HG03175 (cell line): ENCODE data around the gene CHRM5.
"Not testable (repeated sequence)": the region's sequence is repeated elsewhere in the genome, so short reads cannot be mapped to it uniquely, and the experiment has no call there.

Experiments used
- ATAC-seq: cut with Tn5 transposase; IDR thresholded peaks from one replicate; pipeline ENCODE4 v1.9.1; 2021; ENCODE audit warnings: mild to moderate bottlenecking, moderate library complexity; ENCODE audit not compliant: unreplicated experiment

CHRM5 gene

DNA sequence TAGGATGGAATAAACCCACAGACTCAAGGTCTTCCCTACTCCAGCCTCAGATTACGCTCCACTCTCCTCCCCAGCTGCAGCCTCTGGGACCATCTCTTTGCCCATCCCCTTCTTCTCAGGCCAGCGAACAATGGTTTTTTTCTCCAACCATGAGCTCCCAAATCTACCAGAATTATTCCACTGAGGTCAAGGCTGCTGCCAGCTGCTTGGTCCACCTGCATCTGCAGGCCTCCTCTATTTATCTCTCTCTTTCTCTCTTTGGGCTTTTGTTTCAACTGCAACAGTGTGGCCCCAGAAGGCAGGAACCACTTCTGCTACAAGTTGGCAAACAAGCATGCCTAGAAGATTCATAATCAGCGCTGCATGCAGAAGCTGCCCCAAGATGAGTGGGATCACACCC, 19.1 kb downstream of the CHRM5 start:
- ATAC-seq, result no peak

DNA sequence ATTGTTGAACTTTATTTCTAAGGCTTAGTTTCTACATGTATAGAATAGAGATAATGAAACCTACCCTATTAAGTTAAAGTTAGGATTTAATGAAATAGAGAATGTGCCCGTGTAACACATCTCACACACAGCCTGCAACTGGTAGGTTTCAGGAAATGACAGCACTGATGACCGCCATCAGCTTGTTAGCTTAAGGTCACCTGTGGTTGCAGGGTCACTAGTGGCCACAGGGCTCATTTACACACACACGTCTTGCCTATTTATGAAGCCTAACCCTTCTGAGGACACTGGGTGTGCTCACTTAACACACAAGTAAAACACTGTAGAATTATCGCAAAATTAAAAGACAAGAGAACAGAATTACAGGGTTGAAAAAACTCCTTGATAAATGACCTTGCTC, 20.1 kb downstream of the CHRM5 start:
- no peak for ATAC-seq

DNA sequence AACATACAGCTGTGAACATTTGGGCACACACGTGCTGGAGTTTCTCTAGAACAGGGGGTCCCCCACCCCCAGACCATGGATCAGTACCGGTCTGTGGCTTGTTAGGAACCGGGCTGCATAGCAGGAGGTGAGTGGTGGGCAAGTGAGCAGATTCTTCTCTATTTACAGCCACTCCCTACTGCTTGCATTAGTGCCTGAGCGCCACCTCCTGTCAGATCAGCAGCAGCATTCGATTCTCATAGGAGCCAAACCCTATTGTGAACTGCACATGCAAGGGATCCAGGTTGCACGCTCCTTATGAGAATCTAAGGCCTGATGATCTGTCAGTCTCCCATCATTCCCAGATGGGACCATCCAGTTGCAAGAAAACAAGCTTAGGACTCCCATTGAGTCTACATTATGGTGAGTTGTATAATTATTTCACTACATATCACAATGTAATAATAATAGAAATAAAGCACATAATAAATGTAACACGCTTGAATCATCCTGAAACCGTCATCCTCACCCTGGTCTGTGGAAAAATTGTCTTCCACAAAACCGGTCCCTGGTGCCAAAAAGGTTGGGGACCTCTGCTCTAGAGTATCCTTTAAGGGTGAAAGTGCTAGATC, 25.8 kb downstream of the CHRM5 start:
- ATAC-seq, result no peak

DNA sequence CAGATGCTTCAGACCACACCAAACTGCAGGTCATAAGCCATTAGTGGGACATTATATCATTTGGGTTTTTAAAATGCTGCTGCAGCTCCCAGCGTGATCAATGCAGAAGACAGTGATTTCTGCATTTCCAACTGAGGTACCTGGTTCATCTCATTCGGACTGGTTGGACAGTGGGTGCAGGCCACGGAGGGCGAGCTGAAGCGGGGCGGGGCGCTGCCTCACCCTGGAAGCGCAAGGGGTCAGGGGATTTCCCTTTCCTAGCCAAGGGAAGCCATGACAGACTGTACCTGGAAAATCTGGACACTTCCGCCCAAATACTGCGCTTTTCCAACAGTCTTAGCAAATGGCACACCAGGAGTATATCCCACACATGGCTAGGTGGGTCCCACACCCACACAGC, 27.4 kb downstream of the CHRM5 start:
- not testable (repeated sequence) for ATAC-seq

DNA sequence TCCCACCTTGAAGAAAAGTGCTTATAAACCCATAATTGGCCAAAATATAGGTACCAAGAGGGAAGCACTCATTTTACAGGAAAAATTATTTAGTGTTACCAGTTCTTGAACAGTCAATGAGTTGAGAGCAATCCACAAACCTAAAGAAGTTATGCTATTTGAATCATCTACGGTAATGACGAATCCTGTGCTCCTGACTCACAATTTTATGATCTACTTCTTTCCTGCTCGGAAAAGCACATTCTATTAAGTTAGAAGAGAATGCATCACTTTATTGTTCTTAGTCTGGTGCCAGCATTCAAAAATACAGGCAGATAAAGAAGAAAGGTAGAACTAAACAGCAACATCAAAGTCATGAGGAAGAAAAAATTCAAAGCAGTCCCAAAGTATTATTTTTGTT, 33.2 kb downstream of the CHRM5 start:
- no peak for ATAC-seq

DNA sequence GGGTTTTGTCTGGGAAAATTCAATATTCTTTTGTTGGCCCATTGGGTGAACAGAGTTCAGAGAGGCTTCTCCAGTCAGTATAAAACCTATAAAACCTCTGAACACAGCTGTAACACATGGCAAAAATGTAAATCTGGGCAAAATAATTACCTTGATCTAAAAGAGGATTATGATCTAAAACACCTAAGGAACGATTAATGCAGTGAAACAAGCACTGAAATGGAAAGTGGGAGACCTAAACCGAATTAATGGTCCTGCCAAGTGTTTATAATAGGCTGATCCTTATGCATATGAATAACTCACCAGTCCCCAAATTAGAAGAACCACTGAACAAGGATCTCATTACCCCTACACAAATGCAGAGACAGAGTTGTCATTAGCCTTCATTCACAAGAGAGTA, 38.1 kb downstream of the CHRM5 start:
- ATAC-seq, result no peak

DNA sequence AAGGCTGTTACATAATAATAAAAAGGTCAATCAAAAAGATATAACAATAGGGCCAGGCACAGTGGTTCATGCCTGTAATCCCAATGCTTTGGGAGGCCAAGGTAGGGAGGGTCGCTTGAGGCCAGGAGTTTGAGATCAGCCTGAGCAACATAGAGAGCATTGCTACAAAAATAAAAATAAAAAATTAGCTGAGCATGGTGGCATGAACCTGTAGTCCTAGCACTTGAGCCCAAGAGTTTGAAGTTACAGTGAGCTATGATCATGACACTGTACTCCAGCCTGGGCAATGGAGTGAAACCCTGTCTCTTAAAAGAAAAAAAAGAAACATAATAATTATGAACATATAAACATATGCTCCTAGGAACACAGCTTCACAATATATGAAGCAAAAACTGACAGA, 41.4 kb downstream of the CHRM5 start:
- no peak for ATAC-seq

DNA sequence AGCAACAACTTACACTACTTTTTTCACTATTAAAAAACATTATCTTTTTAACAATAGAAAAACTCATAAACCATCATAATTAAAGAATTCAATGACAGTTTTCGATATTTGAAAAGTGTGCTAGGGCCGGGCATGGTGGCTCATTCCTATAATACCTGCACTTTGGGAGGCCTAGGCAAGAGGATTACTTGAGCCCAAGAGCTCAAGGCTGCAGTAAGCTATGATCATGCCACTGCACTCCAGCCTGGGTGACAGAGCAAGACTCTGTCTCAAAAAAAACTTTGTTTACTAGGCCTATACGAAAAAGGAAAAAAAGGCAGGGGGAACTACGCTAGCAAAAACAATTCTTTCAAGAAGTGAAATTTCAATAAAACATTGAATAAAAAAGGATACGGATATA, 42.6 kb downstream of the CHRM5 start:
- ATAC-seq, result no peak

DNA sequence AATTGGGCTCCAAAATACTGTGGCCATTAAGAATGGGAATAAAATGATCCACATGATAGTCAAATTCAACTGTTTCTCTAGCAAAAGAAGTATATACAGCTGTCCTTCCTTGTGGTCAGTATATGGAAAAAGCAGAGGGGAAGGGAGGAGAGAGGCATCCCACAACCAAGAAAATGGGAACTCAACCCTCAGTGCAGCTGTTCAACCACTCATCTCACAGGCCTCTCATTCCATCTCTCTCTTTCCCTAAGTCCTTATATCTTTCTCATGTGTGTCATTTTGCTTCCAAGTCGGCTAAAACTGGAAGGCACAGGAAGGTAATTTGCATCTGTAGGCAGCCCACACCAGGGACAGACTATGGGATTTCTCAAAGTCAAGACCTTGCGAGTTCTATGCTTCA, 43.2 kb downstream of the CHRM5 start:
- ATAC-seq, result no peak

DNA sequence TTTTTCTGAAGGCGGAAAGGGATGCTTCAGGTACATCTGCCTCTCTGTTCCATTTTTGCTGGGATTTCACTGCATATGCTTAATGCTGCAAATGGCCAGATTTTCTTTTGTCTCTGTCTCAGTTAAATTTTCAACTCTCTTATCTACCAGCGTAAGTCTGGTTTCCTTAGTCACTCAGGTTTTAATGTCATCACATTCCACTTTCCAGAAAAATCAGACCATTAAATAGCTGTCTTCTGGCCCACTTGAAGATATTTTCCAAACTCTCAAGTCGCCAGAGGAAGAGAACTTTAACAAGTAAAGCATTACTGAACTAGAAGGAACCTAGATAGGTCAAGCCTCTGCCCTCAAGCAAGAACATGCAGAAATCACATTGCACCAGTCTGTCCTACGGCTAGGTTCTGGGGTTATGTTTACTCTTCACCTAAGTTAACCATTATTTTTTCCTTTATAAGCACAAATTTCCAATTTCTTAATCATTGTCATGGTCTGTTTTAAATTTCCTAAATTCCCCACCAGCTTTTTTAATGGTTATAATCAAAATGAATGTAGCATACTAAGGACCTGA, 44.2 kb downstream of the CHRM5 start:
- no peak for ATAC-seq

DNA sequence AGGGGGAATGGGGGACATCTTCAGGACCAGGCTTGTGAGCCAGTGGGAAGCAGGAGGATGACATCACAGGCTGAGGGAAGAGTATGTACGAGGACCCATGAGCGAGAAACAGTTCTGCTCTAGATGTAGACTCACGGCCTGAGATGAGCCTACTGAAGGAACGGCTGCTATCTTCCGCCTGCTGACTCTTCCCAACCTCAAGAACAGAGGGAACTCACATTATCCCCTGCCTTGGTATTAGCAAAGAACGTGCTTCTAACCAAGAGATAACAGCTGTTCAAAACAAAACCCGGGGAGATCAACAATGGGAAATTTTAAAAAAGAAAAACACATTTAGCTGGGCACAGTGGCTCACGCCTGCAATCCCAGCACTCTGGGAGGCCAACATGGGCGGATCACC, 45.4 kb downstream of the CHRM5 start:
- no peak for ATAC-seq

DNA sequence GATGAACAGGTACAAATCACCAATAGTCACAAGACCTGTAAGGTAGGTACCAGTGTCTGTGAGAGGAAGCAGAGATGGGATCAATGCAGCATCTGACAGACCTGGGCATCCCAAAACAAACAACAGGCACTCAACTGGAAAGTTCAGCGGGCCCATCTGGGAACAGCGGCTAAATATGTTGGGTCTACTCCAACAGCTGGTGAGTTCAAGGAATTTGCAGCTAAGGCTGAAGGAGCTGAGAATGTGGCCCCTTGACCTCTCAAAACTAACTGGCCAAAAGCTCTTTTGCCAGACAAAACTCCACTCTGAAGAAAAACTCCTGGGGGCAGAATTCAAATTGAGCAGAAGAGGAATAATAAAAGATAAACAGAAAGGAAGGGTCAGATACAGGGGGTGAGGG, 46.3 kb downstream of the CHRM5 start:
- ATAC-seq, result no peak

DNA sequence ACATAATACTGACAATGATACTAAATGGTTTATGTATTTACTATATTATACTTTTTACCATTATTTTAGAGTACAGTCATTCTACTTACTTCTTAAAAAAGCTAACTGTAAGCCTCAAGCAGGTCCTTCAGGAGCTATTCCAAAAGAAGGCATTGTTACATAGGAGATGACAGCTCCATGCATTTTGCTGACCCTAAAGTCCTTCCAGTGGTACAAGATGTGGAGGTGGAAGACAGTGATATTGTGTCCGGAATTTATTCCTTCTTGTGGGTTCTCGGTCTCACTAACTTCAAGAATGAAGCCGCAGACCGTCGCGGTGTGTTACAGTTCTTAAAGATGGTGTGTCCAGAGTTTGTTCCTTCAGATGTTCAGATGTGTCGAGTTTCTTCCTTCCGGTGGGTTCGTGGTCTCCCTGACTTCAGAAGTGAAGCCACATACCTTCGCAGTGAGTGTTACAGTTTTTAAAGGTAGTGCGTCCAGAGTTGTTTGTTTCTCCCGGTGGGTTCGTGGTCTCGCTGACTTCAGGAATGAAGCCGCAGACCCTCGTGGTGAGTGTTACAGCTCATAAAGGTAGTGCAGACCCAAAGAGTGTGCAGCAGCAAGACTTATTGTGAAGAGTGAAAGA, 49.8 kb downstream of the CHRM5 start:
- no peak for ATAC-seq

DNA sequence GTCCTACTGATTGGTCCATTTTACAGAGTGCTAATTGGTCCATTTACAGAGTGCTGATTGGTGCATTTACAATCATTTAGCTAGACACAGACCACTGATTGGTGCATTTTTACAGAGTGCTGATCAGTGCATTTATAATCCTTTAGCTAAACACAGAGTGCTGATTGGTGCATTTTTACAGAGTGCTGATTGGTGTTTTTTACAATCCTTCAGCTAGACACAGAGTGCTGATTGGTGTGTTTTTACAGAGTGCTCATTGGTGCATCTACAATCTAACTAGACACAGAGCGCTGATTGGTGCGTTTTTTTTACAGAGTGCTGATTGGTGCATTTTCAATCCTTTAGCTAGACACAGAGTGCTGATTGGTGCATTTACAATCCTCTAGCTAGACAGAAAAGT, 50.4 kb downstream of the CHRM5 start:
- not testable (repeated sequence) for ATAC-seq

DNA sequence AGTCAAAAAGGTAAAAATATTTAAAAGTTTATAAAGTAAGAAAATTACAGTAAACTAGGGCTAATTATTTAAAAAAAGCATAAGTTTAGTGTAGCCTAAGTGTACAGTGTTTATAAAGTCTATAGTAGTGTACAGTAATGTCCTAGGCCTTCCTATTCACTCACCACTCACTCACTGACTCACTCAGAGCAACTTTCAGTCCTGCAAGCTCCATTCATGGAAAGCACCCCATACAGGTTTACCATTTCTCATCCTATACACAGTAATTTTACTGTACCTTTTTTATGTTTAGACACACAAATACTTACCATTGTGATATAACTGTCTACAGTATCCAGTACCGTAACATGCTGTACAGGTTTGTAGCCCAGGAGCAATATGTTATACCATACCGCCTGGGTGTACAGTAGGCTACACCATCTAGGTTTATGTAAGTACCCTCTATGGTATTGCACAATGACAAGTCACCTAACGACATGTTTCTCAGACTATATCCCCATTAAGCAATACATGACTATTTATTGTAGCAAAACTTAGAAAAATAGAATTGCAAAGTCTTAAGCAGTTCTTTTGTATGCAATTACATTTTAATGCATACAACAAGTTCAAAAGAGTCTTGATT, 51.2 kb downstream of the CHRM5 start:
- no peak for ATAC-seq

DNA sequence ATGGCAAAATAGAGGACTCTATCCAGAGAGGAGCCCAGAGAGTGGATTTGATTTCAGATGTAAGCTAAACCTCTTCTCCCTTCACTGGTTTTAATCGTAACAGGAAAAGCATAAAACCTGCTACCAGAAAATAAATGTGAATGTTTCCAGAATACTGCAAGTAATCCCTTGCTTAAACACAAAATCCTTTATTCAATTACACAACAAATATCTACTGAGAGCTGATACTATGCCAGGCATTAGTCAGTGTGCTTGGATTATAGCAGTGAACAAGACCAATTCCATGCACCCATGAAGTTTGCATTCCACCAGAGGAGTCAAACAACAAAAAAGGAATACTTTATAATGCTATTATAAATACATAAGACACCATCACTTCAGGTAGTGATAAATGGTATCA, 55.6 kb downstream of the CHRM5 start:
- no peak for ATAC-seq

DNA sequence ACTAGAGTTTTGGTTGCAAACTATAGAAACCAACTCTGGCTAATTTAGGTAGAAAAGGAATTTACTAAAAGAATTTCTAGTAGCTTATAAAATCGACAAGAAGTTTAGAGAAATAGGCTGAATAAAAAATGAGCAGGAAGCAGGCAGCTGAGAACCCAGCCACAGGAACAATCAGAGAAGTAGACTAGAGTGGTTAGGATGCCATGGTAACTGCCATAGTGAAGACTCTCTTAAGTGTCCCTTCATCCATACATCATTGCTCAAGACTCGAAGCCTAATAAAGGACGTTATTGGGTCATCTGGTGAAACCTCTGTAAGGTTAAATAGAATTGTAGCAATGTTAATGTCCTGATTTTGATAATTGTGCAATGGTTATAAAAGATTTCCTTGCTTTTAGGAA, 57.0 kb downstream of the CHRM5 start:
- no peak for ATAC-seq

DNA sequence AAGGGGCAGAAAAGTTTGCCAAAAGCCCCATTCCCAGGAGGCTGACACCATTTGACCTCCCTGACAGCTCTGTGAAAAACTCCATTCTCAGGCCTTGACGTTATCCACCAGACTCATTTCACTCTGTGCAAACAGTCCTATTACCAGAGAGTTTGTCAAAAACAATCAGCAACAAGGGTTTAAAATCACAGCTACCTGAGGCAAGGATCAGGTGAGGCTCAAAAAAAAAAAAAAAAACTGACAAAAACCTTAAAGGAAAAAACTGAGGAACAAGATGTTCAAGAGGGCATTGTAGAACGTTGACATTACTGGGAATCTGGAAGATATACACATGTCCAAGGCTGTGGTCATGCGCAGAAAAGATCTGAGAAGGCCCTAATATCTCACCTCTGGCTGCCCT, 59.3 kb downstream of the CHRM5 start:
- ATAC-seq, result no peak

DNA sequence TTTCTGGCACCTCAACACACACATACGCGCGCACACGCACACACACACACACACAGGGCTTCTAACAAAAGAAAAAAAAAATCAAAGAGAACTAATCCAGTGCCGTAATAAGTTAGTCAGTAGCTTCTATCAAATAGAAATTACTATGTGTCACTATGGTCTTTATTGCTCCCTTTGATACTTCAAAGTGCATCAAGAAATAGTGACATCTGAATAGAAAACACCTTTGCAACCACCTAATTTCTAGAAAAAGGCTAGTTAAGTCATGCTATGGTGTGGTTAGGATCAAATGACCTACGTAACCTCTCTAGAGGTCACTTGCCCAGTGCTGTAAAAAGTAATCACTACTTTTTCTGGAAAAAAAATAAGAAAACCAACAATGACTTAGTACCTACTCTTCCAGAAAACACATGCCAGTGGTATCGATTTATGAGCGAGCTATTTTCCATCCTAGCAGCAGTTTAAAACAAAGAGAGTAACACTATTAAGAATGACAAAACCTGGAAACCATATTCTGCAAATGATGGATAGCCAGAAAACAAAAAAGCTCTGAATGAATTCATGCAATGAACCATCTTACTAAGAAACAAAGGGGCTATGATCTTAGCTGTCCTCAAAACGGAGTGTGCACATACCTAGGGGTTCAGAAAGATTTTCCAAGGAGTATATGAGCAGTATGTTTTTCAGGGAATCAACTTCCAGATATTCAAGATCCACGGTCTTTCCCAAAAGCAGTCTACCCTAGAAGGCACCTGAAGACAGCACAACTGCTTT, 63.9 kb downstream of the CHRM5 start:
- no peak for ATAC-seq

DNA sequence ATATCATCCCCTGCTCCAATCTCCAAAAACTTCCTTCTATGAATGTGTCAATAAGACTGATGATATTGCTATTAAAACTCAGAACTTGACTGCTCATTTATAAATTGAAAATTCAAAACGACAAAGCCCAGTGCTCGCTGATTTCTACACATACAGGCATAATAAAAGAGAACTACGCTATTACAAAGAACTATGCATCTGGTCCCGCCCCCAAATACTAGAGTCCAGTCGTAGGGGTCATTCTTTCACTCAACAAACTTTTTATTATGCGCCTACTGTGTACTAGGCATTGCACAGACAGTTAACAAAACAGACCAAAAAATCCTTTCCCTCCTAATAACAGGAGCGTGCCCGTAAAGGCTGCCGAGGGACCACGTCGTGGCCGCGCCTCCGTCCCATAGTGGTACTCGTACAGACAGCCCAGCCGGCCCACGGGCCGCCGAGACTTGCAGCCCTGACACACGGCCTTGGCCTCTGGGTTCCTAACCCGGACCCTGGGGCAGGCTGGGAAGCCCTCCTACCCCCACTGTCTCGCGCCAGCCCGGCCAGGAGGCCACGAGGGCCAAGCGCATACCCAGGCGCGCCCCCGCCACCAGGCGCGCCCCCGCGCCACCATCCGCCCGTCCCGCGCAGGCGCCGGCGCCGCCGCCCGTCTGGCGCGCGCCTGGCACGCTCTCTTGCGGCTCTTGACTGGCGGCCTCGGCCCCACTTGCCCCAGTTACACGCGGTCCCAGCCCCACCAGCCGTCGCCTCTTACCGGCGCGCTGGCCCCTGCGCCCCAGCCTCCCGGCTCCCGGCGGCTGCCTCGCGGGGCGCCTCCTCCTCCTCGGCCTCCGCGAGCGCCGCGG, 70.0 kb downstream of the CHRM5 start:
- ATAC-seq, result peak; percentile 71
